Endothelial cell of umbilical vein (primary cell): ENCODE measurements around the gene NIF3L1. TPM values are rescaled to one million over a fixed set of nuclear protein-coding genes. Genes with fewer than 3 reads are reported as not detected.

Source experiments
- BruUV-seq: library from RNA; stranded (reverse); fragments of 400-500 nt; replicated peaks from 2 replicates; lab custom pipeline; 2021; lab: Mats Ljungman, UMichigan
- CTCF ChIA-PET: fragments of 300-600, 350-600 bp; sonication (Branson Sonifier 250); formaldehyde crosslinking; loops from one replicate; lab custom pipeline; 2021; ENCODE audit warnings: antibody characterized with exemption, inconsistent platforms; lab: Charles Lee
- POLR2A ChIA-PET: fragments of 300-600, 350-600 bp; sonication (Branson Sonifier 250); formaldehyde crosslinking; loops from one replicate; lab custom pipeline; 2021; ENCODE audit warnings: antibody characterized with exemption, inconsistent platforms; lab: Charles Lee
- DNase-seq: peaks from one replicate; pipeline ENCODE4 v3.0.0-alpha.2; 2011; ENCODE audit warnings: low read depth, low spot score
- FAIRE-seq: peaks from 2 replicates; lab custom pipeline; 2011; peaks lifted over from hg19 to GRCh38; lab: Jason Lieb, UNC
- H2AFZ ChIP-seq: 2 replicates; pipeline ENCODE4 v1.6.0; 2012; ENCODE audit warnings: low read depth, low read length, control low read depth, inconsistent platforms
- H3K27ac ChIP-seq: 2 replicates; pipeline ENCODE4 v1.5.1; 2011; ENCODE audit warnings: low read depth, mild to moderate bottlenecking, control low read depth, low read length, moderate library complexity; ENCODE audit not compliant: insufficient read depth
- H3K27me3 ChIP-seq, 2 experiments: 2 replicates each; pipeline versions ENCODE4 v1.6.0 to v1.6.1; 2011; ENCODE audit warnings: low read length in 2 of 2, mixed read lengths in 1 of 2; ENCODE audit not compliant: control insufficient read depth in 2 of 2, insufficient read depth in 2 of 2
- H3K36me3 ChIP-seq, 2 experiments: 2 replicates in 1 of 2; 3 replicates in 1 of 2; pipeline ENCODE4 v1.5.1; 2011; ENCODE audit warnings: low read length in 2 of 2, mild to moderate bottlenecking in 1 of 2, moderate library complexity in 1 of 2; ENCODE audit not compliant: control insufficient read depth in 2 of 2, insufficient read depth in 2 of 2; ENCODE audit errors: extremely low read depth in 1 of 2
- H3K4me1 ChIP-seq: 3 replicates; pipeline ENCODE4 v1.5.1; 2011; ENCODE audit warnings: mild to moderate bottlenecking, low read length; ENCODE audit not compliant: control insufficient read depth, insufficient read depth; ENCODE audit errors: extremely low read depth
- H3K4me2 ChIP-seq: 2 replicates; pipeline ENCODE4 v1.6.1; 2011; ENCODE audit warnings: low read length, control low read depth, mixed read lengths; ENCODE audit not compliant: insufficient read depth
- H3K4me3 ChIP-seq, 3 experiments: fragments of 200-600 bp in 1 of 3; sonication (generic), shearing (Covaris generic) in 1 of 3; replicated peaks in 1 of 3; 2 replicates each; pipeline ENCODE4 v1.5.1; 2011 to 2016; ENCODE audit warnings: control low read depth in 3 of 3, low read length in 3 of 3, mild to moderate bottlenecking in 2 of 3, inconsistent platforms in 1 of 3, low read depth in 1 of 3, moderate library complexity in 1 of 3; ENCODE audit not compliant: insufficient read depth in 1 of 3
- H3K79me2 ChIP-seq: 2 replicates; pipeline ENCODE4 v1.6.0; 2012; ENCODE audit warnings: low read length, inconsistent platforms; ENCODE audit not compliant: control insufficient read depth, insufficient read depth
- H3K9ac ChIP-seq: replicated peaks from 2 replicates; pipeline ENCODE3; 2011; ENCODE audit warnings: low read length, control low read depth; ENCODE audit not compliant: insufficient read depth; ENCODE audit errors: extremely low read depth
- H3K9me1 ChIP-seq: replicated peaks from 3 replicates; pipeline ENCODE4 v1.6.0; 2011; ENCODE audit warnings: mild to moderate bottlenecking, low read length; ENCODE audit not compliant: control insufficient read depth, insufficient read depth; ENCODE audit errors: extremely low read depth
- H3K9me3 ChIP-seq: replicated peaks from 2 replicates; pipeline ENCODE4 v1.5.1; 2012; ENCODE audit warnings: low read length, inconsistent platforms; ENCODE audit not compliant: control insufficient read depth, insufficient read depth
- H4K20me1 ChIP-seq: replicated peaks from 2 replicates; pipeline ENCODE3; 2011; ENCODE audit warnings: mild to moderate bottlenecking, low read length; ENCODE audit not compliant: control insufficient read depth, insufficient read depth; ENCODE audit errors: extremely low read depth
- CTCF ChIP-seq, 2 donors: IDR thresholded peaks; 1 replicate in 1 of 2; 2 replicates in 1 of 2; pipeline ENCODE4 v1.5.1; 2011; ENCODE audit warnings: low read length in 2 of 2, mild to moderate bottlenecking in 2 of 2, moderate library complexity in 2 of 2, control low read depth in 1 of 2, inconsistent platforms in 1 of 2, low read depth in 1 of 2; ENCODE audit not compliant: insufficient read depth in 1 of 2; ENCODE audit errors: extremely low read depth in 1 of 2
- EZH2 ChIP-seq: IDR thresholded peaks from 2 replicates; pipeline ENCODE4 v1.6.1; 2012; ENCODE audit warnings: borderline replicate concordance, low read depth, mild to moderate bottlenecking, moderate library complexity, low read length, inconsistent platforms; ENCODE audit not compliant: severe bottlenecking
- FOS ChIP-seq: IDR thresholded peaks from 2 replicates; pipeline ENCODE4 v1.6.1; 2011; ENCODE audit warnings: mild to moderate bottlenecking, low read length, moderate library complexity, borderline replicate concordance; ENCODE audit not compliant: insufficient read depth
- JUN ChIP-seq: IDR thresholded peaks from 2 replicates; pipeline ENCODE4 v1.6.1; 2011; ENCODE audit warnings: borderline replicate concordance, low read depth; ENCODE audit not compliant: insufficient read length, insufficient read depth
- MAX ChIP-seq: IDR thresholded peaks from 2 replicates; pipeline ENCODE4 v1.6.1; 2011; ENCODE audit not compliant: insufficient read depth, insufficient read length
- POLR2A ChIP-seq: IDR thresholded peaks from 2 replicates; pipeline ENCODE4 v1.6.1; 2012; ENCODE audit warnings: low read depth, mild to moderate bottlenecking, control low read depth, low read length
- POLR2AphosphoS5 ChIP-seq: IDR thresholded peaks from 2 replicates; pipeline ENCODE4 v1.6.1; 2012; ENCODE audit warnings: low read depth, mild to moderate bottlenecking, control low read depth, low read length, moderate library complexity; ENCODE audit not compliant: insufficient read depth
- dilution Hi-C: fragments of 300-500 bp; cut with MboI; formaldehyde crosslinking; loops from one replicate; pipeline ENCODE4 v1.15.0; 2019; ENCODE audit warnings: low sequenced_read_pairs; ENCODE audit not compliant: extremely low pct_ligation_motif_present
- intact Hi-C: fragments of 100-400 bp; cut with micrococcal nuclease; formaldehyde crosslinking; loops from one replicate; pipeline ENCODE4 v1.10.0; 2022
- polyA plus RNA-seq, 4 experiments: library from polyadenylated mRNA; depleted of rRNA in 3 of 4; stranded (reverse) in 3 of 4; unstranded in 1 of 4; fragments of >200 nt; gene quantifications; 2 replicates each; pipeline versions ENCODE4 v1.2.1 to v1.2.3, GENCODE V29; 2011 to 2012; ENCODE audit warnings: missing spikeins in 1 of 4
- total RNA-seq: library from RNA; stranded (reverse); gene quantifications from 2 replicates; pipeline ENCODE4 v1.2.3, GENCODE V29; 2021

The NIF3L1 gene
- total and polyA plus RNA-seq, 2 donors (not counting 3 experiments of a cell fraction or from before 2014, with no cell fraction given), result 16.3 to 37.5 TPM

- Histone ChIP-seq H2AFZ (no peak overlapping the region), H3K4me2 (no peak overlapping the region), H4K20me1 (no peaks in the 10 kb centered on the region), H3K4me3 (no peak overlapping the region), H3K9me1 (no peaks in the 10 kb centered on the region), H3K36me3 (peaks cover 8 to 10% of the 10 kb centered on the region in 2 experiments), H3K9me3 (no peaks in the 10 kb centered on the region), H3K4me1 (peaks cover 14% of the 10 kb centered on the region), H3K27me3 (no peaks in the 10 kb centered on the region), H3K27ac (no peak overlapping the region), H3K9ac (no peak overlapping the region), H3K79me2 (no peaks in the 10 kb centered on the region)
- intact Hi-C loops (no loop called here), dilution Hi-C loops (no loop called here)
- ChIA-PET POLR2A (no interaction called here), CTCF (interaction anchor here (5.7 kb wide), 1 partner anchor 125 kb away, joined by 16 read pairs; no protein-coding TSS in a partner anchor)
- TF ChIP-seq POLR2A (no peak), EZH2 (no peak), MAX (no peak), JUN (no peak)
- no peak for DNase-seq
- no peak for FAIRE-seq
- no TSS peak for BruUV-seq
These were observed 54.4 kb downstream of the NIF3L1 start for GRCh38 chr2:200943527-200944105.

- no peaks in the 10 kb centered on the region for H3K9me3 ChIP-seq
- FAIRE-seq (peak; percentile 83), DNase-seq (peak; percentile 91)
- intact Hi-C loops, result no loop called here
- no peaks in the 10 kb centered on the region for H3K79me2 ChIP-seq
- H3K4me1 ChIP-seq, result peaks cover 14% of the 10 kb centered on the region
- TSS peak; percentile 6 for BruUV-seq
- H3K4me3 ChIP-seq, result no peak overlapping the region
- H3K9ac ChIP-seq, result peak overlapping the region; percentile 44
- H3K9me1 ChIP-seq, result no peaks in the 10 kb centered on the region
- peak overlapping the region; percentile 28 for H3K4me2 ChIP-seq
- TF ChIP-seq JUN, result peak; percentile 90
- TF ChIP-seq POLR2AphosphoS5, result peak; percentile 55
- no peak for TF ChIP-seq POLR2A
- peak; percentile 95 for TF ChIP-seq FOS
- no peak for TF ChIP-seq CTCF (IDR thresholded peaks at IDR 0.05; ENCODE audit: extremely low read depth in 1 of 2, insufficient read depth in 1 of 2, low read depth in 1 of 2, low read length in 2 of 2)
- peak overlapping the region; percentile 67 for H2AFZ ChIP-seq
- peak overlapping the region; percentile 85 for H3K27ac ChIP-seq
- H3K36me3 ChIP-seq, result peaks cover 8 to 14% of the 10 kb centered on the region in 2 experiments
- H3K27me3 ChIP-seq, result no peaks in the 10 kb centered on the region
- dilution Hi-C loops, result no loop called here
- no peaks in the 10 kb centered on the region for H4K20me1 ChIP-seq
- ChIA-PET CTCF (interaction anchor here (0.9 to 5.7 kb wide), 6 partner anchors 15 to 233 kb away, joined by 3 to 16 read pairs (median 6); partner anchors contain the start of genes NIF3L1, ORC2 and PPIL3), POLR2A (interaction anchor here (0.8 kb wide), 1 partner anchor 11 kb away, joined by 3 read pairs; no protein-coding TSS in a partner anchor)
These were observed 55.6 kb downstream of the NIF3L1 start for GRCh38 chr2:200944467-200945394.
